Psoas muscle (tissue), 8 donors: ENCODE results near the gene ADRA1B. TPM values are rescaled to one million over a fixed set of nuclear protein-coding genes. Genes with fewer than 3 reads are reported as not detected.

Experiments used
- ATAC-seq, 4 donors: fragments of 200-7000 bp; cut with Tn5 transposase; one replicate each; pipeline ENCODE4 v1.9.1; 2020; ENCODE audit warnings: moderate library complexity in 3 of 4, mild to moderate bottlenecking in 2 of 4
- DNase-seq, 2 donors: peaks; one replicate each; pipeline ENCODE4 v3.0.0-alpha.2; 2020
- H3K27ac ChIP-seq: fragments of 200-600 bp; one replicate; pipeline ENCODE4 v1.8.0; 2022
- H3K27me3 ChIP-seq, 3 donors: fragments of 200-600 bp in 1 of 3; one replicate each; pipeline versions ENCODE4 v1.6.1 to v1.8.0; 2013 to 2022; ENCODE audit warnings: low read length in 2 of 3, mild to moderate bottlenecking in 2 of 3, moderate library complexity in 1 of 3; ENCODE audit not compliant: insufficient read depth in 3 of 3
- H3K36me3 ChIP-seq, 2 donors: fragments of 200-600 bp in 1 of 2; one replicate each; pipeline versions ENCODE4 v1.6.1 to v1.8.0; 2013 to 2022; ENCODE audit warnings: low read depth in 1 of 2, mild to moderate bottlenecking in 1 of 2, moderate library complexity in 1 of 2; ENCODE audit not compliant: insufficient read depth in 1 of 2
- H3K4me1 ChIP-seq: fragments of 200-600 bp; one replicate; pipeline ENCODE4 v1.8.0; 2022
- H3K4me3 ChIP-seq: fragments of 200-600 bp; one replicate; pipeline ENCODE4 v1.8.0; 2022; ENCODE audit warnings: mild to moderate bottlenecking
- H3K9me3 ChIP-seq: fragments of 200-600 bp; one replicate; pipeline ENCODE4 v1.8.0; 2022
- WGBS, 3 donors: extraction: QIAGEN DNeasy Blood & Tissue Kit; methylation state at CpG; one replicate each; pipeline versions ENCODE4 v1.1.6 to v1.1.7; 2013; 5-methylcytosine and 5-hydroxymethylcytosine counted together
- intact Hi-C, 2 donors: fragments of 100-400 bp; cut with DNase I; formaldehyde crosslinking; loops; one replicate each; pipeline versions ENCODE4 v1.11.0 to v1.14.2; 2022
- polyA plus RNA-seq, 3 donors: library from polyadenylated mRNA; stranded (reverse); fragments of 200-250 nt; gene quantifications; one replicate each; pipeline ENCODE4 v1.2.3, GENCODE V29; 2013
- total RNA-seq, 4 donors: library from RNA; stranded (reverse); fragmentation: NEBNext Ultra II Directional in 2 of 4; extraction: Animal tissue kit (Norgen Biotek cat#: 25700) in 2 of 4; gene quantifications; one replicate each; pipeline versions ENCODE4 v1.2.1 to v1.2.4, GENCODE V29; 2021 to 2023
- TF ChIP-seq, protein P1 (sequence below): fragments of 200-600 bp; IDR thresholded peaks from one replicate; pipeline ENCODE4 v1.8.0; 2022; ENCODE audit warnings: antibody characterized with exemption
- donor health status: healthy with polysubstance abuse.
- donor health status: DM: no; HTN: no; CAD: no; lungs with moderate emphysema.
- donor health status: Bipolar disorder and iron deficiency.
- donor health status: healthy.
- donor health status: DM: yes; HTN: yes; CAD: no.
- donor health status: DM: no; HTN: no; CAD: no.
- donor health status: DM: no; HTN: no; CAD: no.
- donor health status: DM: yes; HTN: yes; CAD: no.

The ADRA1B gene
- total and polyA plus RNA-seq, 7 donors, result 0.06 to 1.3 (median 0.24) TPM; not detected in 1

DNA sequence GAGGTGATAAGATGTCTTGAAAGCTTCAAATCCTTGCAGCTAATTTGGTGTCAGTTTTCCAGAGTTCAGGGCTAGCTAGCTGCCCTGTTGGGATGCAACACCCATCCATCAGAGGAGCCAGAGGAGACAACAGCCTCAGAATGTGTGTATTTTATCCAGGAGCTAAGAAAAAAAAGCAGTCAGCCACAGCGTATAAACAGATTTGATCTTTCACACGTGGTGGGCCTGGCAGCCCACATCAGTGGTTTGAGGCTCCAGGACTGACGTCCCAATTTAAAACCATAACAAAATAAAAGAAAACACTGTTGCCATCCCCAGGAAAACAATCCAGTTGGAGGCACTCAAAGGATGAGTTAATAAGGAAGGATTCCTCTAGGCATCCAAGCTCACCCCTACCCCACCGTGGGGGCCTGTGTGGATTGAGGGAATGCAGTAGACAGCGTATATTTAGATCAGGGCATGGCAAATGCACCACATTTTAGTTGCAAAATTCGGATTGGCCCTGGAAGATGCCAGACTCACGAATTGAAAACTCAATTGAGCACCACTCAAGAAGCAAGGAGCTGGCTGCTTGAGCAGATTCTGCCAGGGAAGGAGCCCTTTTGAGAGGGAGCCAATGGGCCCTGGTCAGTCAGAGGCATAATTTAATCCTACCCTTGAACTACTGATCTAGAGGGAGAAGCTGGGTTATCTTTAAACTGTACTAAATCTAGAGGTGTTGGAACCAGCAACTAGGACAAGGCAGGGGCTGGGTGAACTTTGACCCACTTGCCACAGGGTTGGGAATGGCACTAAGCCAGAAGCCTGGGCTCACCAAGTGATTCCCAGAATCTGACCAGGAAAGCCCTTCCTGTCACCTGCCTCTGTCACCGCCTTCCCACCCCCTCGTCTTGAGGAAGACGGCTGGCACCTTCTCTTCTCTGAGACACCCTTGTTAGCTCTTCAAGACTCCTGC is 17.5 kb downstream of the ADRA1B start:
- intact Hi-C loops, result no loop called here
- 54 to 59% (median 58%) methylated on average over 10 of the region's 10 CpGs for WGBS, 3 donors
- no peaks in the 10 kb centered on the region for H3K9me3 ChIP-seq
- no peak overlapping the region for H3K27ac ChIP-seq
- no peaks in the 10 kb centered on the region for H3K36me3 ChIP-seq
- H3K4me1 ChIP-seq, result no peaks in the 10 kb centered on the region
- TF ChIP-seq, protein P1, sequence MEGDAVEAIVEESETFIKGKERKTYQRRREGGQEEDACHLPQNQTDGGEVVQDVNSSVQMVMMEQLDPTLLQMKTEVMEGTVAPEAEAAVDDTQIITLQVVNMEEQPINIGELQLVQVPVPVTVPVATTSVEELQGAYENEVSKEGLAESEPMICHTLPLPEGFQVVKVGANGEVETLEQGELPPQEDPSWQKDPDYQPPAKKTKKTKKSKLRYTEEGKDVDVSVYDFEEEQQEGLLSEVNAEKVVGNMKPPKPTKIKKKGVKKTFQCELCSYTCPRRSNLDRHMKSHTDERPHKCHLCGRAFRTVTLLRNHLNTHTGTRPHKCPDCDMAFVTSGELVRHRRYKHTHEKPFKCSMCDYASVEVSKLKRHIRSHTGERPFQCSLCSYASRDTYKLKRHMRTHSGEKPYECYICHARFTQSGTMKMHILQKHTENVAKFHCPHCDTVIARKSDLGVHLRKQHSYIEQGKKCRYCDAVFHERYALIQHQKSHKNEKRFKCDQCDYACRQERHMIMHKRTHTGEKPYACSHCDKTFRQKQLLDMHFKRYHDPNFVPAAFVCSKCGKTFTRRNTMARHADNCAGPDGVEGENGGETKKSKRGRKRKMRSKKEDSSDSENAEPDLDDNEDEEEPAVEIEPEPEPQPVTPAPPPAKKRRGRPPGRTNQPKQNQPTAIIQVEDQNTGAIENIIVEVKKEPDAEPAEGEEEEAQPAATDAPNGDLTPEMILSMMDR, result no peak
- no peak overlapping the region for H3K4me3 ChIP-seq
- no peak for DNase-seq
- no peaks in the 10 kb centered on the region for H3K27me3 ChIP-seq
- ATAC-seq, result no peak

DNA sequence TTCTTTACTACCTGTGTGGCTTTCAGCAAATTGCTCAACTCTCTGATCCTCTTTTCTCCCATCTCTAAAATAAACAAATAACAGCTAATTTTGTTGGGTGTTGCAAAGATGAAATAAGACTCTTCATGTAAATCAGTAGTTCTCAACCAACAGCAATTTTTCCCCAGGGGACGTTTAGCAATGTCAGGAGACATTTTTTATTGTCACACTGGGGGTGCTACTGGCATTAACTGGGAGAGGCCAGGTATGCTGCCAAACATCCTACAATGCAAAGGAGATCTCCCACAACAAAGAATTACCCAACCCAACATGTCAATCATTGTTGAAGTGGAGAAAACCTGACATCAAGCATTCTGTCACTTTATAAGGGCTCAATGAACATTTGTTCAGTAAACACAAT is 19.7 kb downstream of the ADRA1B start:
- Histone ChIP-seq H3K27ac (no peak overlapping the region), H3K36me3 (no peaks in the 10 kb centered on the region), H3K9me3 (no peaks in the 10 kb centered on the region), H3K27me3 (peaks cover 0 to 4% (median 0%) of the 10 kb centered on the region in 3 donors), H3K4me1 (no peaks in the 10 kb centered on the region), H3K4me3 (no peak overlapping the region)
- intact Hi-C loops, result no loop called here
- 76 to 85% (median 82%) methylated on average over 1 of the region's 1 CpG for WGBS, 3 donors
- no peak for ATAC-seq
- no peak for DNase-seq
- TF ChIP-seq, protein P1, result no peak

DNA sequence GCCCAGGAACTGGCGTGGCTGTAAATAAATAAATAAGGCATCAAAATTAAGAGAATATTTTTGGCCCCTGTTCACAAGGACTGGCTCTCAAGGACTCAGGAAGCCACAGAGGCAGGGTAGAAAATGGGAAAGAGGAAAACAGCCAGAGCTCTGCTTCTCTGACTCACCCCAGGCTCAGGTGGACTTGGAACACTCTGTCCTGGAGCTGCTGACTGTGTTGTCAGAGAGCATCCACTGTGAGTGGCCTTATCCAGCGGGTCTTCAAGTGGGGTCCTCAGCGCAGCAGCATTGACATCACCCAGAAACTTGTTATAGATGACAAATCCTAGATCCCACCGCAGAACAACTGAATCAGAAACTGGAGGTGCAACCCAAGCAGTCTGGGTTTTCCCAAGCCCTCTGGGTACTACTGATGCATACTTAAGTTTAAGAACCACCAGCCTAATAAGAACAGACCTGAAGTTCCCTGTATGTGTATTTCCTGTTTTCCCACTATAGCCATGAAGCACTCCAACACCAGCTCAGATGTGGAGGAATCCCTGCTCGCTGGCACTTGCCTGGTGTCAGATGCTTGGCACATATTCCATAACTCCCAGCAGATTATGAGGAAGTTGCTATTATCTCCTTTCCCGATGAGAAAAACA is 20.5 kb downstream of the ADRA1B start:
- intact Hi-C loops, result no loop called here
- no peaks in the 10 kb centered on the region for H3K36me3 ChIP-seq
- ATAC-seq, result no peak
- no peaks in the 10 kb centered on the region for H3K9me3 ChIP-seq
- no peak overlapping the region for H3K27ac ChIP-seq
- no peak for DNase-seq
- H3K27me3 ChIP-seq, result peaks cover 0 to 7% (median 0%) of the 10 kb centered on the region in 3 donors
- WGBS, 3 donors, result 58 to 68% (median 59%) methylated on average over 6 of the region's 6 CpGs
- no peak overlapping the region for H3K4me3 ChIP-seq
- H3K4me1 ChIP-seq, result no peaks in the 10 kb centered on the region
- TF ChIP-seq, protein P1, result no peak

DNA sequence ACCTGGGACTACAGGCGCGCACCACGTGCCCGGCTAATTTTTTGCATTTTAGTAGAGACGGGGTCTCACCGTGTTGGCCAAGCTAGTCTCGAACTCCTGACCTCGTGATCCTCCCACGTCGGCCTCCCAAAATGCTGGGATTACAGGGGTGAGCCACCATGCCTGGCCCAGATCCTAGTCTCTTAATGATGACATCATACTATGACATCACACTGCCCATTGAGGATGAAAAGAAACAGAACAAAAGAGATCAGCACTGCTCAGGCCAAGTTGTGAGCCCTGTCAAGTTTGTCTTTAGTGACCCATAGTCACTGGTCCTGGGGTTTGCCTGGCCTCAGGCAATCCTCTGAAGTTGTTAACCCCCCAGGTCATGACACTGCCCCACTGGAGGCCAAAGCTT is 21.3 kb downstream of the ADRA1B start:
- Histone ChIP-seq H3K27ac (no peak overlapping the region), H3K4me3 (no peak overlapping the region), H3K36me3 (no peaks in the 10 kb centered on the region), H3K9me3 (no peaks in the 10 kb centered on the region), H3K27me3 (peaks cover 0 to 7% (median 0%) of the 10 kb centered on the region in 3 donors), H3K4me1 (no peaks in the 10 kb centered on the region)
- intact Hi-C loops, result no loop called here
- WGBS, 3 donors, result 89 to 93% (median 92%) methylated on average over 10 of the region's 10 CpGs
- DNase-seq (no peak), ATAC-seq (no peak)
- TF ChIP-seq, protein P1, result no peak
